Hepatocyte (in vitro differentiated cells): ENCODE measurements around the gene FFAR4. TPM values are rescaled to one million over a fixed set of nuclear protein-coding genes. Genes with fewer than 3 reads are reported as not detected.
A peak's percentile ranks its signal among the peaks of the same experiment; 100 is the strongest.
"Not testable (repeated sequence)": the region's sequence is repeated elsewhere in the genome, so short reads cannot be mapped to it uniquely, and the experiment has no call there.

Experiments used
- DNase-seq: peaks from one replicate; pipeline ENCODE4 v3.0.0-alpha.2; 2016; ENCODE audit warnings: low spot score
- H2AFZ ChIP-seq: fragments of 200-600 bp; sonication (generic); 2 replicates; pipeline ENCODE4 v1.6.0; 2016; ENCODE audit warnings: antibody characterized with exemption, mild to moderate bottlenecking
- H3K27ac ChIP-seq: fragments of 200-600 bp; sonication (generic); 2 replicates; pipeline ENCODE4 v1.5.1; 2016; ENCODE audit warnings: mild to moderate bottlenecking
- H3K27me3 ChIP-seq: fragments of 200-600 bp; sonication (generic); 2 replicates; pipeline ENCODE4 v1.6.1; 2016
- H3K36me3 ChIP-seq: fragments of 200-600 bp; sonication (generic); replicated peaks from 2 replicates; pipeline ENCODE4 v1.5.1; 2016; ENCODE audit warnings: low read depth; ENCODE audit not compliant: insufficient read depth
- H3K4me1 ChIP-seq: fragments of 200-600 bp; sonication (generic); 2 replicates; pipeline ENCODE4 v1.5.1; 2016; ENCODE audit warnings: mild to moderate bottlenecking, moderate library complexity; ENCODE audit not compliant: insufficient read depth
- H3K4me2 ChIP-seq: fragments of 200-600 bp; sonication (generic); 2 replicates; pipeline ENCODE4 v1.6.0; 2016
- H3K4me3 ChIP-seq: fragments of 200-600 bp; sonication (generic); 2 replicates; pipeline ENCODE4 v1.5.1; 2016; ENCODE audit warnings: mild to moderate bottlenecking
- H3K79me2 ChIP-seq: fragments of 200-600 bp; sonication (generic); 2 replicates; pipeline ENCODE4 v1.6.0; 2017; ENCODE audit warnings: mild to moderate bottlenecking
- H3K9me2 ChIP-seq: fragments of 200-600 bp; sonication (generic); replicated peaks from 2 replicates; pipeline ENCODE4 v1.6.0; 2017; ENCODE audit warnings: mild to moderate bottlenecking; ENCODE audit not compliant: insufficient read depth
- H3K9me3 ChIP-seq: fragments of 200-600 bp; sonication (generic); 2 replicates; pipeline ENCODE4 v1.5.1; 2016; ENCODE audit warnings: low read depth, mild to moderate bottlenecking
- H4K20me1 ChIP-seq: fragments of 200-600 bp; sonication (generic); 2 replicates; pipeline ENCODE4 v1.6.0; 2016; ENCODE audit warnings: mild to moderate bottlenecking; ENCODE audit not compliant: insufficient read depth, poor library complexity, severe bottlenecking
- CTCF ChIP-seq: fragments of 200-600 bp; sonication (generic); IDR thresholded peaks from 2 replicates; pipeline ENCODE4 v1.5.1; 2016; ENCODE audit warnings: antibody characterized with exemption, mild to moderate bottlenecking; ENCODE audit not compliant: poor library complexity
- EZH2 ChIP-seq: fragments of 200-600 bp; sonication (generic); IDR thresholded peaks from 2 replicates; pipeline ENCODE4 v1.6.1; 2016; ENCODE audit warnings: antibody characterized with exemption, mild to moderate bottlenecking, borderline replicate concordance
- EZH2phosphoT487 ChIP-seq: fragments of 200-600 bp; sonication (generic); IDR thresholded peaks from one replicate; pipeline ENCODE4 v1.6.1; 2018; ENCODE audit warnings: antibody characterized with exemption, mild to moderate bottlenecking, low read depth, moderate library complexity; ENCODE audit not compliant: unreplicated experiment, severe bottlenecking
- WGBS: methylation state at CpG from one replicate; pipeline ENCODE4 v1.1.6; 2016; ENCODE audit warnings: low lambda C conversion rate; ENCODE audit errors: missing lambda C conversion rate; 5-methylcytosine and 5-hydroxymethylcytosine counted together
- polyA plus RNA-seq: library from polyadenylated mRNA; unstranded; fragments of >200 nt; fragmentation: Nextera tagmentation; extraction: Ambion mirVana; gene quantifications from 2 replicates; pipeline ENCODE4 v1.2.1, GENCODE V29; 2016
- total RNA-seq: library from RNA; depleted of rRNA; stranded (reverse); fragments of >200 nt; gene quantifications from 2 replicates; pipeline ENCODE4 v1.2.3, GENCODE V29; 2014

The FFAR4 gene
- total and polyA plus RNA-seq, 2 experiments from 2014 or later, result 0.53 TPM; not detected in 1

GRCh38 chr10:93541402-93542357 lies 24.8 kb upstream of the FFAR4 start:
- no peaks in the 10 kb centered on the region for H4K20me1 ChIP-seq
- H3K27ac ChIP-seq, result peak overlapping the region; percentile 72
- peak; percentile 80 for DNase-seq
- no peaks in the 10 kb centered on the region for H3K36me3 ChIP-seq
- no peak overlapping the region for H3K4me3 ChIP-seq
- no peaks in the 10 kb centered on the region for H3K27me3 ChIP-seq
- no peaks in the 10 kb centered on the region for H3K79me2 ChIP-seq
- H2AFZ ChIP-seq, result peak overlapping the region; percentile 57
- peak overlapping the region; percentile 76 for H3K4me2 ChIP-seq
- no peaks in the 10 kb centered on the region for H3K9me2 ChIP-seq
- 62% methylated on average over 23 of the region's 23 CpGs for WGBS
- no peaks in the 10 kb centered on the region for H3K9me3 ChIP-seq
- no peaks in the 10 kb centered on the region for H3K4me1 ChIP-seq
- TF ChIP-seq EZH2phosphoT487 (no peak), CTCF (peak; percentile 83)

GRCh38 chr10:93542358-93542791 lies 24.1 kb upstream of the FFAR4 start:
- no peaks in the 10 kb centered on the region for H4K20me1 ChIP-seq
- peak; percentile 79 for DNase-seq

GRCh38 chr10:93546995-93547394 lies 19.5 kb upstream of the FFAR4 start:
- not testable (repeated sequence) for H3K4me2 ChIP-seq, DNase-seq, H3K79me2 ChIP-seq, H3K27me3 ChIP-seq, H3K9me3 ChIP-seq, H3K27ac ChIP-seq, H3K4me1 ChIP-seq, H3K9me2 ChIP-seq, H3K4me3 ChIP-seq, H2AFZ ChIP-seq, H3K36me3 ChIP-seq, H4K20me1 ChIP-seq
- WGBS, result 91% methylated on average over 7 of the region's 8 CpGs

More at GRCh38 chr10:93542358-93542791, 24.1 kb upstream of the FFAR4 start:
- Histone ChIP-seq H3K79me2 (no peaks in the 10 kb centered on the region), H3K4me2 (peak overlapping the region; percentile 76), H3K36me3 (no peaks in the 10 kb centered on the region), H3K9me2 (no peaks in the 10 kb centered on the region), H3K27me3 (no peaks in the 10 kb centered on the region), H3K9me3 (no peaks in the 10 kb centered on the region), H3K4me1 (no peaks in the 10 kb centered on the region), H3K4me3 (no peak overlapping the region), H2AFZ (peak overlapping the region; percentile 57), H3K27ac (peak overlapping the region; percentile 72)
- WGBS, result 34% methylated on average over 10 of the region's 10 CpGs
- TF ChIP-seq EZH2phosphoT487 (no peak), CTCF (no peak), EZH2 (no peak)

GRCh38 chr10:93547522-93547921 lies 18.9 kb upstream of the FFAR4 start:
- Histone ChIP-seq H3K27me3 (no peaks in the 10 kb centered on the region), H3K4me1 (peaks cover 4% of the 10 kb centered on the region), H2AFZ (no peak overlapping the region), H3K9me2 (no peaks in the 10 kb centered on the region), H3K9me3 (no peaks in the 10 kb centered on the region), H3K79me2 (no peaks in the 10 kb centered on the region), H3K27ac (peak overlapping the region; percentile 93), H3K36me3 (no peaks in the 10 kb centered on the region), H3K4me2 (no peak overlapping the region), H4K20me1 (no peaks in the 10 kb centered on the region), H3K4me3 (no peak overlapping the region)
- no peak for DNase-seq
- TF ChIP-seq CTCF (no peak), EZH2 (no peak), EZH2phosphoT487 (no peak)
